ENCODE results near the gene CTTNBP2. TPM values are rescaled to one million over a fixed set of nuclear protein-coding genes. Genes with fewer than 3 reads are reported as not detected.

The CTTNBP2 gene
- total RNA-seq, 1 donor from 2014 or later, result 25.5 TPM

GRCh38 chr7:117689406-117689805 is 183.8 kb downstream of the CTTNBP2 start:
- no peaks in the 10 kb centered on the region for H3K9me3 ChIP-seq (ENCODE audit: low read depth)
- no peaks in the 10 kb centered on the region for H4K20me1 ChIP-seq (ENCODE audit: low read depth)
- H3K27ac ChIP-seq, result no peak overlapping the region
- peaks cover 3% of the 10 kb centered on the region for H3F3A ChIP-seq (ENCODE audit: low read depth)
- no peak overlapping the region for H3K4me2 ChIP-seq
- H3K9ac ChIP-seq, result no peak overlapping the region
- no peaks in the 10 kb centered on the region for H3K36me3 ChIP-seq
- peaks cover 12% of the 10 kb centered on the region for H3K4me1 ChIP-seq
- no peaks in the 10 kb centered on the region for H3K4me1 Mint-ChIP-seq
- H3K4me3 ChIP-seq, result no peak overlapping the region
- no peaks in the 10 kb centered on the region for H3K27me3 Mint-ChIP-seq (ENCODE audit: insufficient read depth, low read depth)
- H3K27ac Mint-ChIP-seq, result no peak overlapping the region
- TF ChIP-seq, protein P1, sequence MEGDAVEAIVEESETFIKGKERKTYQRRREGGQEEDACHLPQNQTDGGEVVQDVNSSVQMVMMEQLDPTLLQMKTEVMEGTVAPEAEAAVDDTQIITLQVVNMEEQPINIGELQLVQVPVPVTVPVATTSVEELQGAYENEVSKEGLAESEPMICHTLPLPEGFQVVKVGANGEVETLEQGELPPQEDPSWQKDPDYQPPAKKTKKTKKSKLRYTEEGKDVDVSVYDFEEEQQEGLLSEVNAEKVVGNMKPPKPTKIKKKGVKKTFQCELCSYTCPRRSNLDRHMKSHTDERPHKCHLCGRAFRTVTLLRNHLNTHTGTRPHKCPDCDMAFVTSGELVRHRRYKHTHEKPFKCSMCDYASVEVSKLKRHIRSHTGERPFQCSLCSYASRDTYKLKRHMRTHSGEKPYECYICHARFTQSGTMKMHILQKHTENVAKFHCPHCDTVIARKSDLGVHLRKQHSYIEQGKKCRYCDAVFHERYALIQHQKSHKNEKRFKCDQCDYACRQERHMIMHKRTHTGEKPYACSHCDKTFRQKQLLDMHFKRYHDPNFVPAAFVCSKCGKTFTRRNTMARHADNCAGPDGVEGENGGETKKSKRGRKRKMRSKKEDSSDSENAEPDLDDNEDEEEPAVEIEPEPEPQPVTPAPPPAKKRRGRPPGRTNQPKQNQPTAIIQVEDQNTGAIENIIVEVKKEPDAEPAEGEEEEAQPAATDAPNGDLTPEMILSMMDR (IDR thresholded peaks at IDR 0.05), result no peak
- TF ChIP-seq EZH2 (IDR thresholded peaks at IDR 0.05), result no peak
- no peak for TF ChIP-seq EZH2phosphoT487 (IDR thresholded peaks at IDR 0.05)
- DNase-seq (ENCODE audit: low spot score), result no peak
- H3K36me3 Mint-ChIP-seq, result peaks cover 2% of the 10 kb centered on the region
- H3K79me2 ChIP-seq (ENCODE audit: low read depth), result no peaks in the 10 kb centered on the region
- no peaks in the 10 kb centered on the region for H3K27me3 ChIP-seq
- H2AFZ ChIP-seq (replicated peaks), result no peak overlapping the region
- no peaks in the 10 kb centered on the region for H3K9me3 Mint-ChIP-seq
- no peak overlapping the region for H3K4me3 Mint-ChIP-seq

DNA sequence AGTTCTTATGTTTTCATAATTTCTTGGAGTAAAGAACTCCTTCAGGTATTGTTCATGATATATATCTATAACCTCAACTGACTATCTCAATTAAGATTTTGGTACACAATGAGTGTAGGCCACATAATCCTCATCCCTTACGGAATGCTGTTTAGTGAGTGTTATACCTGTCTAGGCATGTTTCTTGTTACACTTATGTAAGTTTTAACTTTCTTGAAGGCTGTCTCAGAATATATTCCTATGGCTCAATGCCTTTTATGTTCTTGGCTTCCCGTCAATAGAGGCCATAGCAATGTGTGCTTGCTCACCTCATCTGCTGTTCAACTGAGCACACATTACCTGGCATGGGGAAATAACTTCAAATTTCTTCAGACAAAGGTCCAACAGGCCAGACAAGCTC is 185.1 kb downstream of the CTTNBP2 start:
- Mint-ChIP-seq H3K27ac (no peak overlapping the region), H3K4me1 (peaks cover 3% of the 10 kb centered on the region), H3K9me3 (no peaks in the 10 kb centered on the region), H3K27me3 (ENCODE audit: insufficient read depth, low read depth) (no peaks in the 10 kb centered on the region), H3K4me3 (no peak overlapping the region), H3K36me3 (no peaks in the 10 kb centered on the region)
- Histone ChIP-seq H3K27ac (no peak overlapping the region), H3K9me3 (ENCODE audit: low read depth) (no peaks in the 10 kb centered on the region), H3K4me3 (no peak overlapping the region), H3K27me3 (no peaks in the 10 kb centered on the region), H3K79me2 (ENCODE audit: low read depth) (no peaks in the 10 kb centered on the region), H3K4me1 (peaks cover 17% of the 10 kb centered on the region), H3K4me2 (no peak overlapping the region), H3K36me3 (no peaks in the 10 kb centered on the region), H3K9ac (no peak overlapping the region), H3F3A (ENCODE audit: low read depth) (peaks cover 3% of the 10 kb centered on the region), H2AFZ (replicated peaks) (no peak overlapping the region), H4K20me1 (ENCODE audit: low read depth) (no peaks in the 10 kb centered on the region)
- DNase-seq (ENCODE audit: low spot score), result no peak
- TF ChIP-seq, protein P1 (IDR thresholded peaks at IDR 0.05), result no peak
- TF ChIP-seq EZH2 (IDR thresholded peaks at IDR 0.05), result no peak
- no peak for TF ChIP-seq EZH2phosphoT487 (IDR thresholded peaks at IDR 0.05)

DNA sequence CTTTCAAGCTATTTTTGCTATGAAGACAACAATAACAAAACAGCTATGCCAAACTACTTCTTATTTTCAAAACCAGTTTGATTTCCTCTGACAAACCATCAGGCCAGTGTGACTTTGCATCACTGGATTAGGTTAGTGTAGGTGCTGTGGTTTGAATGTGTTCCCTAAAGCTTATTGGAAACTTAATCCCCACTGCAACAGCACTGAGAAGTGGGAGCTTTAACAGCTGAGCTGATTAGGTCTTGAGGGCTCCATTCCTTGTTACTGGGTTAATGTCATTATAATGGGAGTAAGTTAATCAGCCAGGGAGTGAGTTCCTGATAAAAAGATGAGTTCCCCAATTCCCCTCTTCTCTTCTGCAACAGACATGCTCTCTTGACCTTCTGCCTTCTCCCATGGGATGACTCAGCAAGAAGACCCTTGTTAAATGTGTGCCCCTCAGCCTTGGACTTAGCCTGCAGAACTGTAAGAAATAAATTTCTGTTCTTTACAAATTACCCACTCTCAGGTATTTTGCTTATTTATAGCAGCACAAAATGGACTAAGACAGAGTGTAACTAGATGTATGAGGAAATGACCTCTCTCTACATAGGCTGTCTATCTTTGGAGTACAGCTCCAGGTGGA is 186.8 kb downstream of the CTTNBP2 start:
- Histone ChIP-seq H3K4me3 (no peak overlapping the region), H4K20me1 (ENCODE audit: low read depth) (no peaks in the 10 kb centered on the region), H3K36me3 (no peaks in the 10 kb centered on the region), H3K9ac (no peak overlapping the region), H3K9me3 (ENCODE audit: low read depth) (no peaks in the 10 kb centered on the region), H3F3A (ENCODE audit: low read depth) (peaks cover 3% of the 10 kb centered on the region), H3K4me1 (peaks cover 19% of the 10 kb centered on the region), H3K4me2 (peak overlapping the region; percentile 31), H3K27ac (no peak overlapping the region), H2AFZ (replicated peaks) (no peak overlapping the region), H3K27me3 (no peaks in the 10 kb centered on the region), H3K79me2 (ENCODE audit: low read depth) (no peaks in the 10 kb centered on the region)
- Mint-ChIP-seq H3K27me3 (ENCODE audit: insufficient read depth, low read depth) (no peaks in the 10 kb centered on the region), H3K9me3 (no peaks in the 10 kb centered on the region), H3K4me1 (peaks cover 3% of the 10 kb centered on the region), H3K36me3 (no peaks in the 10 kb centered on the region), H3K4me3 (no peak overlapping the region), H3K27ac (no peak overlapping the region)
- DNase-seq (ENCODE audit: low spot score), result peak; percentile 62
- no peak for TF ChIP-seq EZH2 (IDR thresholded peaks at IDR 0.05)
- peak; percentile 41 for TF ChIP-seq EZH2phosphoT487 (IDR thresholded peaks at IDR 0.05)
- TF ChIP-seq, protein P1 (IDR thresholded peaks at IDR 0.05), result no peak
